GM10847 (cell line): ENCODE data around the gene ERLEC1.

Source experiments
- POLR2A ChIP-seq: IDR thresholded peaks from 2 replicates; pipeline ENCODE4 v1.6.1; 2011; ENCODE audit not compliant: insufficient read length; ENCODE audit errors: extremely low read depth

ERLEC1 gene

GRCh38 chr2:53818854-53819435 lies 32.1 kb downstream of the ERLEC1 start:
- TF ChIP-seq POLR2A = no peak

- no peak for TF ChIP-seq POLR2A
These were observed 32.8 kb downstream of the ERLEC1 start for GRCh38 chr2:53819634-53820033.

- no peak for TF ChIP-seq POLR2A
These were observed 33.2 kb downstream of the ERLEC1 start for GRCh38 chr2:53820048-53820447.

GRCh38 chr2:53820711-53821110 lies 33.9 kb downstream of the ERLEC1 start:
- TF ChIP-seq POLR2A = no peak

GRCh38 chr2:53821810-53822209 lies 35.0 kb downstream of the ERLEC1 start:
- no peak for TF ChIP-seq POLR2A

- TF ChIP-seq POLR2A = no peak
These were observed 39.2 kb downstream of the ERLEC1 start for GRCh38 chr2:53826030-53826410.

GRCh38 chr2:53826587-53827397 lies 39.9 kb downstream of the ERLEC1 start:
- TF ChIP-seq POLR2A = no peak

GRCh38 chr2:53827398-53828175 lies 40.7 kb downstream of the ERLEC1 start:
- TF ChIP-seq POLR2A = no peak

- TF ChIP-seq POLR2A = no peak
These were observed 41.5 kb downstream of the ERLEC1 start for GRCh38 chr2:53828331-53828730.

- TF ChIP-seq POLR2A = no peak
These were observed 42.6 kb downstream of the ERLEC1 start for GRCh38 chr2:53829273-53829979.

- no peak for TF ChIP-seq POLR2A
These were observed 53.7 kb downstream of the ERLEC1 start for GRCh38 chr2:53840580-53840979.

GRCh38 chr2:53842891-53843290 lies 56.0 kb downstream of the ERLEC1 start:
- no peak for TF ChIP-seq POLR2A

- no peak for TF ChIP-seq POLR2A
These were observed 56.8 kb downstream of the ERLEC1 start for GRCh38 chr2:53843595-53843994.

GRCh38 chr2:53848062-53848461 lies 61.2 kb downstream of the ERLEC1 start:
- no peak for TF ChIP-seq POLR2A

- TF ChIP-seq POLR2A = no peak
These were observed 65.7 kb downstream of the ERLEC1 start for GRCh38 chr2:53852532-53852931.
